Panc1 (cell line): ENCODE measurements around the gene PHLDB1. TPM values are rescaled to one million over a fixed set of nuclear protein-coding genes. Genes with fewer than 3 reads are reported as not detected.

Experiments used
- ATAC-seq: fragments of 200-7000 bp; cut with Tn5 transposase; 2 replicates; pipeline ENCODE4 v1.9.1; 2020; ENCODE audit warnings: mild to moderate bottlenecking, moderate library complexity
- BruUV-seq: library from RNA; stranded (reverse); fragments of 400-500 nt; replicated peaks from 2 replicates; lab custom pipeline; 2021; lab: Mats Ljungman, UMichigan
- CTCF ChIA-PET: fragments of 300-600 bp; sonication (Branson Sonifier 250); formaldehyde crosslinking; loops from one replicate; lab custom pipeline; 2022; ENCODE audit warnings: antibody characterized with exemption; lab: Charles Lee
- POLR2A ChIA-PET: fragments of 300-600 bp; sonication (Branson Sonifier 250); formaldehyde crosslinking; loops from one replicate; lab custom pipeline; 2022; ENCODE audit warnings: antibody characterized with exemption; lab: Charles Lee
- DNase-seq: peaks from one replicate; pipeline ENCODE4 v3.0.0-alpha.2; 2010; ENCODE audit warnings: low read depth, low spot score
- H3K27ac ChIP-seq: 2 replicates; pipeline ENCODE4 v1.5.1; 2011; ENCODE audit warnings: mild to moderate bottlenecking, low read length, inconsistent platforms
- H3K27me3 ChIP-seq: fragments of 200-500 bp; sonication (Bioruptor generic); 2 replicates; pipeline ENCODE4 v1.6.0; 2014; ENCODE audit warnings: low read length, inconsistent platforms; ENCODE audit not compliant: control insufficient read depth, insufficient read depth
- H3K36me3 ChIP-seq: fragments of 200-500 bp; sonication (Bioruptor generic); 2 replicates; pipeline ENCODE4 v1.5.1; 2014; ENCODE audit warnings: inconsistent platforms, mild to moderate bottlenecking, low read length, moderate library complexity; ENCODE audit not compliant: control insufficient read depth, insufficient read depth
- H3K4me1 ChIP-seq: 2 replicates; pipeline ENCODE4 v1.5.1; 2011; ENCODE audit warnings: inconsistent platforms, mild to moderate bottlenecking, low read length, moderate library complexity; ENCODE audit not compliant: control insufficient read depth, insufficient read depth
- H3K4me3 ChIP-seq, 2 experiments: 2 replicates each; pipeline ENCODE4 v1.5.1; 2011 to 2012; ENCODE audit warnings: low read depth in 2 of 2, low read length in 2 of 2, mild to moderate bottlenecking in 2 of 2, inconsistent platforms in 1 of 2, moderate library complexity in 1 of 2
- H3K9me3 ChIP-seq: fragments of 200-500 bp; sonication (Bioruptor generic); 2 replicates; pipeline ENCODE4 v1.5.1; 2014; ENCODE audit warnings: low read depth, mild to moderate bottlenecking, inconsistent platforms, low read length, moderate library complexity; ENCODE audit not compliant: control insufficient read depth, insufficient read depth
- POLR2AphosphoS5 ChIP-seq: IDR thresholded peaks from 2 replicates; pipeline ENCODE4 v1.6.1; 2012; ENCODE audit warnings: mild to moderate bottlenecking, low read depth, low read length, moderate library complexity
- SIN3A ChIP-seq: IDR thresholded peaks from 2 replicates; pipeline ENCODE4 v1.6.1; 2012; ENCODE audit warnings: low read depth, mild to moderate bottlenecking, low read length, moderate library complexity, borderline replicate concordance; ENCODE audit not compliant: insufficient read depth
- TCF7L2 ChIP-seq: IDR thresholded peaks from 2 replicates; pipeline ENCODE4 v1.6.1; 2011; ENCODE audit warnings: mild to moderate bottlenecking, low read depth, low read length, inconsistent platforms
- in situ Hi-C: cut with HindIII; loops from 2 replicates; pipeline ENCODE4 v1.10.0; 2016; ENCODE audit warnings: low sequenced_read_pairs, low pct_unique_long_range_greater_than_20kb
- intact Hi-C: fragments of 100-400 bp; cut with micrococcal nuclease; formaldehyde crosslinking; loops from one replicate; pipeline ENCODE4 v1.10.0; 2022; ENCODE audit not compliant: unreplicated experiment
- total RNA-seq: library from RNA; stranded (reverse); gene quantifications from one replicate; pipeline ENCODE4 v1.2.1, GENCODE V29; 2021; ENCODE audit not compliant: unreplicated experiment
- TF ChIP-seq, protein P1 (sequence below), 2 experiments: IDR thresholded peaks; 2 replicates each; pipeline ENCODE4 v1.6.1; 2011 to 2012; ENCODE audit warnings: low read depth in 2 of 2, control low read depth in 1 of 2, low read length in 1 of 2, mild to moderate bottlenecking in 1 of 2, moderate library complexity in 1 of 2; ENCODE audit not compliant: insufficient read depth in 1 of 2
- TF ChIP-seq, protein P2 (sequence below): fragments of 450-650 bp; IDR thresholded peaks from 2 replicates; pipeline ENCODE4 v1.5.1; 2017; ENCODE audit warnings: mild to moderate bottlenecking

Gene PHLDB1
- total RNA-seq, 1 experiment from 2014 or later: 97.7 TPM

GRCh38 chr11:118605116-118605867 is 2.1 kb upstream of the PHLDB1 start:
- ChIA-PET POLR2A (interaction anchor here (0.6 kb wide), 1 partner anchor 29 kb away, joined by 10 read pairs; no protein-coding TSS in a partner anchor), CTCF (interaction anchor here (0.6 to 0.7 kb wide), 2 partner anchors 33 to 366 kb away, joined by 3 to 4 read pairs; partner anchors contain the start of gene ARCN1)
- H3K27me3 ChIP-seq: no peaks in the 10 kb centered on the region
- H3K4me3 ChIP-seq: no peak overlapping the region
- TF ChIP-seq POLR2AphosphoS5 (no peak), SIN3A (no peak), TCF7L2 (no peak)
- TF ChIP-seq, protein P1, sequence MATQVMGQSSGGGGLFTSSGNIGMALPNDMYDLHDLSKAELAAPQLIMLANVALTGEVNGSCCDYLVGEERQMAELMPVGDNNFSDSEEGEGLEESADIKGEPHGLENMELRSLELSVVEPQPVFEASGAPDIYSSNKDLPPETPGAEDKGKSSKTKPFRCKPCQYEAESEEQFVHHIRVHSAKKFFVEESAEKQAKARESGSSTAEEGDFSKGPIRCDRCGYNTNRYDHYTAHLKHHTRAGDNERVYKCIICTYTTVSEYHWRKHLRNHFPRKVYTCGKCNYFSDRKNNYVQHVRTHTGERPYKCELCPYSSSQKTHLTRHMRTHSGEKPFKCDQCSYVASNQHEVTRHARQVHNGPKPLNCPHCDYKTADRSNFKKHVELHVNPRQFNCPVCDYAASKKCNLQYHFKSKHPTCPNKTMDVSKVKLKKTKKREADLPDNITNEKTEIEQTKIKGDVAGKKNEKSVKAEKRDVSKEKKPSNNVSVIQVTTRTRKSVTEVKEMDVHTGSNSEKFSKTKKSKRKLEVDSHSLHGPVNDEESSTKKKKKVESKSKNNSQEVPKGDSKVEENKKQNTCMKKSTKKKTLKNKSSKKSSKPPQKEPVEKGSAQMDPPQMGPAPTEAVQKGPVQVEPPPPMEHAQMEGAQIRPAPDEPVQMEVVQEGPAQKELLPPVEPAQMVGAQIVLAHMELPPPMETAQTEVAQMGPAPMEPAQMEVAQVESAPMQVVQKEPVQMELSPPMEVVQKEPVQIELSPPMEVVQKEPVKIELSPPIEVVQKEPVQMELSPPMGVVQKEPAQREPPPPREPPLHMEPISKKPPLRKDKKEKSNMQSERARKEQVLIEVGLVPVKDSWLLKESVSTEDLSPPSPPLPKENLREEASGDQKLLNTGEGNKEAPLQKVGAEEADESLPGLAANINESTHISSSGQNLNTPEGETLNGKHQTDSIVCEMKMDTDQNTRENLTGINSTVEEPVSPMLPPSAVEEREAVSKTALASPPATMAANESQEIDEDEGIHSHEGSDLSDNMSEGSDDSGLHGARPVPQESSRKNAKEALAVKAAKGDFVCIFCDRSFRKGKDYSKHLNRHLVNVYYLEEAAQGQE (IDR thresholded peaks at IDR 0.05; ENCODE audit: insufficient read depth in 1 of 2, low read depth in 2 of 2, low read length in 1 of 2): no peak
- TF ChIP-seq, protein P2, sequence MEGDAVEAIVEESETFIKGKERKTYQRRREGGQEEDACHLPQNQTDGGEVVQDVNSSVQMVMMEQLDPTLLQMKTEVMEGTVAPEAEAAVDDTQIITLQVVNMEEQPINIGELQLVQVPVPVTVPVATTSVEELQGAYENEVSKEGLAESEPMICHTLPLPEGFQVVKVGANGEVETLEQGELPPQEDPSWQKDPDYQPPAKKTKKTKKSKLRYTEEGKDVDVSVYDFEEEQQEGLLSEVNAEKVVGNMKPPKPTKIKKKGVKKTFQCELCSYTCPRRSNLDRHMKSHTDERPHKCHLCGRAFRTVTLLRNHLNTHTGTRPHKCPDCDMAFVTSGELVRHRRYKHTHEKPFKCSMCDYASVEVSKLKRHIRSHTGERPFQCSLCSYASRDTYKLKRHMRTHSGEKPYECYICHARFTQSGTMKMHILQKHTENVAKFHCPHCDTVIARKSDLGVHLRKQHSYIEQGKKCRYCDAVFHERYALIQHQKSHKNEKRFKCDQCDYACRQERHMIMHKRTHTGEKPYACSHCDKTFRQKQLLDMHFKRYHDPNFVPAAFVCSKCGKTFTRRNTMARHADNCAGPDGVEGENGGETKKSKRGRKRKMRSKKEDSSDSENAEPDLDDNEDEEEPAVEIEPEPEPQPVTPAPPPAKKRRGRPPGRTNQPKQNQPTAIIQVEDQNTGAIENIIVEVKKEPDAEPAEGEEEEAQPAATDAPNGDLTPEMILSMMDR: no peak
- H3K9me3 ChIP-seq: no peaks in the 10 kb centered on the region
- intact Hi-C loops (no loop called here), in situ Hi-C loops (no loop called here)
- ATAC-seq (no peak), DNase-seq (no peak)
- H3K4me1 ChIP-seq: peaks cover 5% of the 10 kb centered on the region; the same call in 1 of the 2 replicates
- peaks cover 17% of the 10 kb centered on the region for H3K36me3 ChIP-seq
- H3K27ac ChIP-seq: no peak overlapping the region
- BruUV-seq: no TSS peak

GRCh38 chr11:118606157-118606843 is 1.1 kb upstream of the PHLDB1 start:
- Histone ChIP-seq H3K27me3 (no peaks in the 10 kb centered on the region), H3K4me1 (peaks cover 10% of the 10 kb centered on the region; the same call in 1 of the 2 replicates), H3K9me3 (no peaks in the 10 kb centered on the region), H3K4me3 (no peak overlapping the region), H3K36me3 (peaks cover 9% of the 10 kb centered on the region), H3K27ac (no peak overlapping the region; the same call in 1 of the 2 replicates)
- intact Hi-C loops: no loop called here
- no TSS peak for BruUV-seq
- TF ChIP-seq, protein P1 (IDR thresholded peaks at IDR 0.05; ENCODE audit: insufficient read depth in 1 of 2, low read depth in 2 of 2, low read length in 1 of 2): no peak
- TF ChIP-seq POLR2AphosphoS5 (no peak), SIN3A (no peak), TCF7L2 (no peak)
- TF ChIP-seq, protein P2: no peak
- ChIA-PET POLR2A (no interaction called here), CTCF (interaction anchor here (0.6 to 1.6 kb wide), 2 partner anchors 11 to 34 kb away, joined by 4 to 6 read pairs; partner anchors contain the start of gene ARCN1)
- ATAC-seq: no peak
- no peak for DNase-seq
- in situ Hi-C loops: no loop called here
